Activated CD8-positive, alpha-beta T cell treated with anti-CD3 and anti-CD28 coated beads for 36 hours (primary cell): ENCODE data around the gene XPO6. TPM values are rescaled to one million over a fixed set of nuclear protein-coding genes. Genes with fewer than 3 reads are reported as not detected.

Experiments
- ATAC-seq: fragments of 200-7000 bp; cut with Tn5 transposase; one replicate; pipeline ENCODE4 v1.10.0; 2021; ENCODE audit warnings: mild to moderate bottlenecking, moderate library complexity
- CTCF ChIA-PET: fragments of 350-600 bp; sonication (Branson Sonifier 250); formaldehyde crosslinking; loops from one replicate; lab custom pipeline; 2021; ENCODE audit warnings: antibody characterized with exemption; lab: Charles Lee
- POLR2A ChIA-PET: fragments of 350-600 bp; sonication (Branson Sonifier 250); formaldehyde crosslinking; loops from one replicate; lab custom pipeline; 2021; ENCODE audit warnings: antibody characterized with exemption; lab: Charles Lee
- DNase-seq: peaks from one replicate; pipeline ENCODE4 v3.0.0-alpha.2; 2020
- H3K27ac Mint-ChIP-seq: one replicate; pipeline ENCODE4 v1.8.0; 2021; ENCODE audit warnings: mild to moderate bottlenecking, mixed read lengths
- H3K27me3 Mint-ChIP-seq: one replicate; pipeline ENCODE4 v1.8.0; 2021; ENCODE audit warnings: mixed read lengths
- H3K36me3 Mint-ChIP-seq: one replicate; pipeline ENCODE4 v1.8.0; 2021; ENCODE audit warnings: low read depth, mixed read lengths
- H3K4me1 Mint-ChIP-seq: one replicate; pipeline ENCODE4 v1.8.0; 2021; ENCODE audit warnings: low read depth, mixed read lengths
- H3K4me3 Mint-ChIP-seq: one replicate; pipeline ENCODE4 v1.8.0; 2021; ENCODE audit warnings: mild to moderate bottlenecking, moderate library complexity, mixed read lengths
- H3K9me3 Mint-ChIP-seq: one replicate; pipeline ENCODE4 v1.8.0; 2021; ENCODE audit warnings: mixed read lengths
- CTCF ChIP-seq: fragments of 200-600 bp; IDR thresholded peaks from one replicate; pipeline ENCODE4 v1.8.0; 2022; ENCODE audit warnings: antibody characterized with exemption, mild to moderate bottlenecking
- intact Hi-C: fragments of 100-400 bp; cut with micrococcal nuclease; formaldehyde crosslinking; loops from one replicate; pipeline ENCODE4 v1.10.0; 2022
- total RNA-seq, 2 experiments: library from RNA; stranded (reverse); gene quantifications; one replicate each; pipeline ENCODE4 v1.2.3, GENCODE V29; 2021

Gene XPO6
- total RNA-seq, 2 experiments from 2014 or later: 250 to 253 TPM

- Mint-ChIP-seq H3K27ac (no peak overlapping the region), H3K36me3 (no peaks in the 10 kb centered on the region), H3K27me3 (peaks cover 45% of the 10 kb centered on the region), H3K4me1 (peaks cover 5% of the 10 kb centered on the region), H3K4me3 (no peak overlapping the region), H3K9me3 (no peaks in the 10 kb centered on the region)
- TF ChIP-seq CTCF: no peak
- ATAC-seq (no peak), DNase-seq (no peak)
- ChIA-PET CTCF (no interaction called here), POLR2A (interaction anchor here (0.7 kb wide), 1 partner anchor 121 kb away, joined by 4 read pairs; no protein-coding TSS in a partner anchor)
- intact Hi-C loops: no loop called here
These were observed 153.8 kb downstream of the XPO6 start for GRCh38 chr16:28057949-28058348.

GRCh38 chr16:28053461-28053860 is 158.3 kb downstream of the XPO6 start:
- ChIA-PET CTCF (no interaction called here), POLR2A (no interaction called here)
- ATAC-seq (no peak), DNase-seq (no peak)
- Mint-ChIP-seq H3K36me3 (no peaks in the 10 kb centered on the region), H3K4me3 (no peak overlapping the region), H3K27ac (no peak overlapping the region), H3K27me3 (peaks cover 16% of the 10 kb centered on the region), H3K9me3 (peaks cover 3% of the 10 kb centered on the region), H3K4me1 (no peaks in the 10 kb centered on the region)
- TF ChIP-seq CTCF: no peak
- intact Hi-C loops: no loop called here

GRCh38 chr16:28052274-28053128 is 159.3 kb downstream of the XPO6 start:
- no peak for TF ChIP-seq CTCF
- ATAC-seq: no peak
- intact Hi-C loops: no loop called here
- Mint-ChIP-seq H3K9me3 (peaks cover 4% of the 10 kb centered on the region), H3K4me3 (no peak overlapping the region), H3K36me3 (no peaks in the 10 kb centered on the region), H3K4me1 (no peaks in the 10 kb centered on the region), H3K27ac (no peak overlapping the region), H3K27me3 (peaks cover 15% of the 10 kb centered on the region)
- ChIA-PET POLR2A (no interaction called here), CTCF (no interaction called here)
- no peak for DNase-seq

- peaks cover 13% of the 10 kb centered on the region for H3K27me3 Mint-ChIP-seq
These were observed 160.3 kb downstream of the XPO6 start for GRCh38 chr16:28051486-28051885.

More at GRCh38 chr16:28051486-28051885, 160.3 kb downstream of the XPO6 start:
- no peak for ATAC-seq
- POLR2A ChIA-PET: no interaction called here
- Mint-ChIP-seq H3K4me1 (no peaks in the 10 kb centered on the region), H3K4me3 (no peak overlapping the region), H3K36me3 (no peaks in the 10 kb centered on the region), H3K27ac (no peak overlapping the region), H3K9me3 (peaks cover 6% of the 10 kb centered on the region)
- intact Hi-C loops: no loop called here
- no peak for DNase-seq
- CTCF ChIA-PET: interaction anchor here (1.2 kb wide), 1 partner anchor 19 kb away, joined by 4 read pairs; no protein-coding TSS in a partner anchor
- no peak for TF ChIP-seq CTCF

Other genes starting within 250 kb of the XPO6 start
- not detected for gene GSG1L, start 148.3 kb downstream of the XPO6 start, total RNA-seq
- gene SBK1, start 80.6 kb upstream of the XPO6 start, total RNA-seq: 10 to 100 TPM; 35.3 to 35.9 TPM
- under 1 TPM in 1 of 2 experiments, not detected in 1; 0.52 TPM for gene NPIPB6, start 151.5 kb upstream of the XPO6 start, total RNA-seq
- gene EIF3CL, start 191.9 kb upstream of the XPO6 start, total RNA-seq: 10 to 100 TPM; 25.0 to 56.5 TPM